HUES6 (cell line): Measurements from ENCODE around the gene EFCAB12.

Source experiments
- H3K27ac ChIP-seq: 2 replicates; pipeline ENCODE4 v1.7.0; 2013; ENCODE audit warnings: low read depth, mild to moderate bottlenecking, low read length, inconsistent platforms
- H3K27me3 ChIP-seq: 2 replicates; pipeline ENCODE4 v1.6.1; 2013; ENCODE audit warnings: low read length; ENCODE audit not compliant: control insufficient read depth, insufficient read depth
- H3K36me3 ChIP-seq: 2 replicates; pipeline ENCODE4 v1.6.1; 2013; ENCODE audit warnings: low read length; ENCODE audit not compliant: control insufficient read depth, insufficient read depth
- H3K4me1 ChIP-seq: 2 replicates; pipeline ENCODE4 v1.6.1; 2013; ENCODE audit warnings: low read length; ENCODE audit not compliant: control insufficient read depth, insufficient read depth
- H3K4me3 ChIP-seq: 2 replicates; pipeline ENCODE4 v1.5.1; 2013; ENCODE audit warnings: low read depth, low read length
- H3K9ac ChIP-seq: one replicate; pipeline ENCODE4 v1.6.1; 2013; ENCODE audit warnings: mild to moderate bottlenecking, low read length
- H3K9me3 ChIP-seq: 2 replicates; pipeline ENCODE4 v1.6.1; 2013; ENCODE audit warnings: low read depth, low read length; ENCODE audit not compliant: control insufficient read depth, insufficient read depth

Gene EFCAB12

GRCh38 chr3:129428376-129429079 lies at the start of gene EFCAB12:
Gene EFCAB12, minus strand, starts transcription at chr3:129428636. Its CDS starts 148 bp downstream, at chr3:129428488.
- Histone ChIP-seq H3K27ac (peak within 1 kb of the TSS; percentile 26; the same call in 1 of the 2 replicates), H3K36me3 (peaks cover 32% of the 10 kb centered on the region), H3K4me3 (peak within 1 kb of the TSS; percentile 64), H3K27me3 (peaks cover 12% of the 10 kb centered on the region), H3K4me1 (peaks cover 40% of the 10 kb centered on the region), H3K9me3 (no peaks in the 10 kb centered on the region), H3K9ac (peak within 1 kb of the TSS; percentile 55)

- no peak overlapping the region for H3K27ac ChIP-seq
- H3K4me3 ChIP-seq = no peak overlapping the region
- H3K9me3 ChIP-seq = no peaks in the 10 kb centered on the region
- no peaks in the 10 kb centered on the region for H3K27me3 ChIP-seq
- H3K4me1 ChIP-seq = peaks cover 1% of the 10 kb centered on the region; the same call in 1 of the 2 replicates
- H3K36me3 ChIP-seq = peaks cover 45% of the 10 kb centered on the region
- H3K9ac ChIP-seq = no peak overlapping the region
These were observed 48.1 kb upstream of the EFCAB12 start for GRCh38 chr3:129476586-129476985.

- no peak overlapping the region for H3K9ac ChIP-seq
- no peaks in the 10 kb centered on the region for H3K27me3 ChIP-seq
- H3K36me3 ChIP-seq = peaks cover 49% of the 10 kb centered on the region
- H3K27ac ChIP-seq = no peak overlapping the region
- no peak overlapping the region for H3K4me3 ChIP-seq
- H3K4me1 ChIP-seq = no peaks in the 10 kb centered on the region
- no peaks in the 10 kb centered on the region for H3K9me3 ChIP-seq
These were observed 47.4 kb upstream of the EFCAB12 start for GRCh38 chr3:129475863-129476262.

- H3K9me3 ChIP-seq = no peaks in the 10 kb centered on the region
- H3K4me3 ChIP-seq = no peak overlapping the region
- no peak overlapping the region for H3K9ac ChIP-seq
- H3K36me3 ChIP-seq = peaks cover 43% of the 10 kb centered on the region
- no peaks in the 10 kb centered on the region for H3K27me3 ChIP-seq
- H3K27ac ChIP-seq = no peak overlapping the region
- H3K4me1 ChIP-seq = no peaks in the 10 kb centered on the region
These were observed 46.8 kb upstream of the EFCAB12 start for GRCh38 chr3:129474984-129475804.

GRCh38 chr3:129473769-129474152 lies 45.3 kb upstream of the EFCAB12 start:
- Histone ChIP-seq H3K4me1 (no peaks in the 10 kb centered on the region), H3K36me3 (peaks cover 42% of the 10 kb centered on the region), H3K4me3 (no peak overlapping the region), H3K9me3 (no peaks in the 10 kb centered on the region), H3K27ac (no peak overlapping the region), H3K9ac (no peak overlapping the region), H3K27me3 (no peaks in the 10 kb centered on the region)

- Histone ChIP-seq H3K4me1 (no peaks in the 10 kb centered on the region), H3K4me3 (no peak overlapping the region), H3K9me3 (no peaks in the 10 kb centered on the region), H3K9ac (no peak overlapping the region), H3K36me3 (peaks cover 38% of the 10 kb centered on the region), H3K27me3 (no peaks in the 10 kb centered on the region), H3K27ac (no peak overlapping the region)
These were observed 44.8 kb upstream of the EFCAB12 start for GRCh38 chr3:129473067-129473768.

GRCh38 chr3:129470861-129471260 lies 42.4 kb upstream of the EFCAB12 start:
- no peak overlapping the region for H3K4me3 ChIP-seq
- no peaks in the 10 kb centered on the region for H3K4me1 ChIP-seq
- peaks cover 16% of the 10 kb centered on the region for H3K36me3 ChIP-seq
- no peaks in the 10 kb centered on the region for H3K27me3 ChIP-seq
- no peaks in the 10 kb centered on the region for H3K9me3 ChIP-seq
- H3K27ac ChIP-seq = no peak overlapping the region
- H3K9ac ChIP-seq = no peak overlapping the region

GRCh38 chr3:129469026-129469425 lies 40.6 kb upstream of the EFCAB12 start:
- Histone ChIP-seq H3K4me3 (no peak overlapping the region), H3K27me3 (no peaks in the 10 kb centered on the region), H3K27ac (no peak overlapping the region), H3K4me1 (no peaks in the 10 kb centered on the region), H3K36me3 (peaks cover 21% of the 10 kb centered on the region), H3K9me3 (no peaks in the 10 kb centered on the region), H3K9ac (no peak overlapping the region)

GRCh38 chr3:129467932-129468331 lies 39.5 kb upstream of the EFCAB12 start:
- H3K4me1 ChIP-seq = no peaks in the 10 kb centered on the region
- no peak overlapping the region for H3K4me3 ChIP-seq
- H3K27ac ChIP-seq = no peak overlapping the region
- H3K9me3 ChIP-seq = no peaks in the 10 kb centered on the region
- H3K27me3 ChIP-seq = no peaks in the 10 kb centered on the region
- H3K36me3 ChIP-seq = peaks cover 24% of the 10 kb centered on the region
- no peak overlapping the region for H3K9ac ChIP-seq

- no peak overlapping the region for H3K4me3 ChIP-seq
- H3K27me3 ChIP-seq = no peaks in the 10 kb centered on the region
- H3K9ac ChIP-seq = no peak overlapping the region
- no peaks in the 10 kb centered on the region for H3K4me1 ChIP-seq
- H3K36me3 ChIP-seq = peaks cover 18% of the 10 kb centered on the region
- H3K9me3 ChIP-seq = no peaks in the 10 kb centered on the region
- no peak overlapping the region for H3K27ac ChIP-seq
These were observed 35.3 kb upstream of the EFCAB12 start for GRCh38 chr3:129463716-129464115.

- no peak overlapping the region for H3K27ac ChIP-seq
- H3K27me3 ChIP-seq = no peaks in the 10 kb centered on the region
- H3K9ac ChIP-seq = no peak overlapping the region
- no peaks in the 10 kb centered on the region for H3K4me1 ChIP-seq
- H3K4me3 ChIP-seq = no peak overlapping the region
- H3K36me3 ChIP-seq = peaks cover 18% of the 10 kb centered on the region
- no peaks in the 10 kb centered on the region for H3K9me3 ChIP-seq
These were observed 34.7 kb upstream of the EFCAB12 start for GRCh38 chr3:129463094-129463493.
